IMR-90 (cell line): ENCODE data around the gene NFASC. TPM values are rescaled to one million over a fixed set of nuclear protein-coding genes. Genes with fewer than 3 reads are reported as not detected.

Experiments
- ATAC-seq: fragments of 200-7000 bp; cut with Tn5 transposase; 2 replicates; pipeline ENCODE4 v1.9.1; 2020; ENCODE audit warnings: low read depth, mild to moderate bottlenecking, moderate library complexity
- BruUV-seq: library from RNA; stranded (reverse); fragments of 400-500 nt; replicated peaks from 2 replicates; lab custom pipeline; 2021; lab: Mats Ljungman, UMichigan
- CTCF ChIA-PET: fragments of 300-600 bp; formaldehyde crosslinking; extraction: SDS; loops from one replicate; lab custom pipeline; 2021; ENCODE audit warnings: antibody characterized with exemption; lab: Yijun Ruan, JAX
- POLR2A ChIA-PET: fragments of 300-600 bp; sonication (Branson Sonifier 250); formaldehyde crosslinking; loops from one replicate; lab custom pipeline; 2022; ENCODE audit warnings: antibody characterized with exemption; ENCODE audit not compliant: unreplicated experiment; lab: Charles Lee
- DNase-seq: peaks from one replicate; pipeline ENCODE4 v3.0.0; 2013
- H2AFZ ChIP-seq: replicated peaks from 2 replicates; pipeline ENCODE3; 2013; ENCODE audit warnings: low read length, mild to moderate bottlenecking; ENCODE audit not compliant: poor library complexity
- H2AK5ac ChIP-seq: 2 replicates; pipeline ENCODE4 v1.6.1; 2013; ENCODE audit warnings: low read depth, low read length, inconsistent platforms
- H2AK9ac ChIP-seq: replicated peaks from 2 replicates; pipeline ENCODE3; 2013; ENCODE audit warnings: mild to moderate bottlenecking, low read depth, low read length, moderate library complexity; ENCODE audit not compliant: poor library complexity
- H2BK120ac ChIP-seq: 2 replicates; pipeline ENCODE4 v1.6.1; 2013; ENCODE audit warnings: low read depth, low read length, inconsistent platforms
- H2BK15ac ChIP-seq: 3 replicates; pipeline ENCODE4 v1.6.1; 2013; ENCODE audit warnings: low read depth, low read length, inconsistent platforms
- H2BK20ac ChIP-seq: 2 replicates; pipeline ENCODE4 v1.6.1; 2013; ENCODE audit warnings: low read depth, mild to moderate bottlenecking, inconsistent platforms, low read length, moderate library complexity
- H2BK5ac ChIP-seq: 2 replicates; pipeline ENCODE4 v1.6.1; 2013; ENCODE audit warnings: mild to moderate bottlenecking, low read depth, low read length, inconsistent platforms; ENCODE audit not compliant: poor library complexity, severe bottlenecking
- H3K14ac ChIP-seq: replicated peaks from 2 replicates; pipeline ENCODE4 v1.6.1; 2013; ENCODE audit warnings: low read depth, low read length, inconsistent platforms
- H3K18ac ChIP-seq: 2 replicates; pipeline ENCODE4 v1.6.1; 2013; ENCODE audit warnings: low read depth, low read length, control low read depth
- H3K23ac ChIP-seq: 2 replicates; pipeline ENCODE4 v1.6.1; 2013; ENCODE audit warnings: low read depth, low read length, inconsistent platforms
- H3K27ac ChIP-seq: 2 replicates; pipeline ENCODE4 v1.5.1; 2013; ENCODE audit warnings: mild to moderate bottlenecking, control low read depth, low read length; ENCODE audit not compliant: insufficient read depth
- H3K27me3 ChIP-seq: 2 replicates; pipeline ENCODE4 v1.6.1; 2013; ENCODE audit warnings: low read length; ENCODE audit not compliant: control insufficient read depth, insufficient read depth
- H3K36me3 ChIP-seq: 2 replicates; pipeline ENCODE4 v1.6.1; 2013; ENCODE audit warnings: low read length, mixed read lengths; ENCODE audit not compliant: control insufficient read depth, insufficient read depth
- H3K4ac ChIP-seq: 2 replicates; pipeline ENCODE4 v1.6.1; 2013; ENCODE audit warnings: low read depth, low read length, inconsistent platforms
- H3K4me1 ChIP-seq: 2 replicates; pipeline ENCODE4 v1.6.1; 2013; ENCODE audit warnings: low read length, mixed read lengths; ENCODE audit not compliant: control insufficient read depth, insufficient read depth
- H3K4me2 ChIP-seq: 2 replicates; pipeline ENCODE4 v1.6.1; 2013; ENCODE audit warnings: low read depth, mild to moderate bottlenecking, control low read depth, low read length, moderate library complexity
- H3K4me3 ChIP-seq: 2 replicates; pipeline ENCODE4 v1.5.1; 2013; ENCODE audit warnings: low read depth, mild to moderate bottlenecking, control low read depth, low read length, moderate library complexity; ENCODE audit not compliant: insufficient read depth
- H3K56ac ChIP-seq: 2 replicates; pipeline ENCODE4 v1.6.1; 2013; ENCODE audit warnings: low read length, inconsistent platforms; ENCODE audit not compliant: insufficient read depth; ENCODE audit errors: extremely low read depth
- H3K79me1 ChIP-seq, 2 experiments: 2 replicates each; pipeline ENCODE4 v1.6.1; 2013; ENCODE audit warnings: low read length in 2 of 2, inconsistent platforms in 1 of 2, low read depth in 1 of 2
- H3K9ac ChIP-seq: 2 replicates; pipeline ENCODE4 v1.6.1; 2013; ENCODE audit warnings: low read depth, low read length, control low read depth
- H3K9me1 ChIP-seq: 2 replicates; pipeline ENCODE4 v1.6.1; 2013; ENCODE audit warnings: low read length, inconsistent platforms; ENCODE audit not compliant: insufficient read depth
- H3K9me3 ChIP-seq: 2 replicates; pipeline ENCODE4 v1.6.1; 2013; ENCODE audit warnings: low read length; ENCODE audit not compliant: control insufficient read depth, insufficient read depth
- H4K20me1 ChIP-seq: 2 replicates; pipeline ENCODE4 v1.6.1; 2013; ENCODE audit warnings: low read length, inconsistent platforms; ENCODE audit not compliant: insufficient read depth
- H4K5ac ChIP-seq: 2 replicates; pipeline ENCODE4 v1.6.1; 2013; ENCODE audit warnings: mild to moderate bottlenecking, low read depth, low read length, control low read depth
- H4K8ac ChIP-seq, 2 experiments: 2 replicates each; pipeline ENCODE4 v1.6.1; 2013; ENCODE audit warnings: low read depth in 2 of 2, low read length in 2 of 2, control low read depth in 1 of 2, inconsistent platforms in 1 of 2
- H4K91ac ChIP-seq: 2 replicates; pipeline ENCODE4 v1.6.1; 2013; ENCODE audit warnings: low read depth, low read length, inconsistent platforms; ENCODE audit not compliant: insufficient read depth
- CTCF ChIP-seq: conservative IDR thresholded peaks from 2 replicates; pipeline ENCODE4 v1.5.1; 2012; ENCODE audit warnings: mild to moderate bottlenecking, low read depth, low read length, improper control_type of control experiment
- RCOR1 ChIP-seq: IDR thresholded peaks from 2 replicates; pipeline ENCODE4 v1.6.1; 2012; ENCODE audit warnings: mild to moderate bottlenecking, low read length, improper control_type of control experiment; ENCODE audit not compliant: insufficient replicate concordance
- RFX5 ChIP-seq: IDR thresholded peaks from 2 replicates; pipeline ENCODE4 v1.8.0; 2012; ENCODE audit warnings: low read depth, mild to moderate bottlenecking, low read length, moderate library complexity
- WGBS, 2 experiments: methylation state at CpG; one replicate each; pipeline versions ENCODE4 v1.1.5 to v1.1.7; 2013; ENCODE audit warnings: missing lambda C conversion rate in 2 of 2; ENCODE audit not compliant: insufficient read length in 1 of 2; ENCODE audit errors: extremely low coverage in 2 of 2; 5-methylcytosine and 5-hydroxymethylcytosine counted together
- dilution Hi-C: fragments of 300-500 bp; cut with HindIII; formaldehyde crosslinking; loops from one replicate; pipeline ENCODE4 v1.14.3; 2018; ENCODE audit warnings: low sequenced_read_pairs; ENCODE audit not compliant: unreplicated experiment
- in situ Hi-C: fragments of 300-500 bp; cut with MboI; formaldehyde crosslinking; loops from 3 replicates; pipeline ENCODE4 v1.14.3; 2019; ENCODE audit warnings: low sequenced_read_pairs, inconsistent platforms, mixed read lengths
- intact Hi-C: fragments of 100-400 bp; cut with micrococcal nuclease; formaldehyde crosslinking; loops from 2 replicates; pipeline ENCODE4 v1.10.0; 2022
- polyA plus RNA-seq, 3 experiments: library from polyadenylated mRNA; depleted of rRNA; stranded (reverse); fragments of >200 nt; gene quantifications; 2 replicates each; pipeline ENCODE4 v1.2.3, GENCODE V29; 2012; ENCODE audit warnings: low replicate concordance in 1 of 3
- total RNA-seq: library from RNA; depleted of rRNA; stranded (reverse); fragments of >200 nt; gene quantifications from 2 replicates; pipeline ENCODE4 v1.2.3, GENCODE V29; 2012

NFASC gene
- total and polyA plus RNA-seq, 2 of the 4 experiments (the other 2 are of a cell fraction) = 0.18 to 0.79 TPM

GRCh38 chr1:204875255-204875654 is 4.6 kb downstream of the NFASC start:
- no TSS peak for BruUV-seq
- POLR2A ChIA-PET = no interaction called here

More at GRCh38 chr1:204875255-204875654, 4.6 kb downstream of the NFASC start:
- Histone ChIP-seq H2BK5ac (no peak overlapping the region), H3K27ac (no peak overlapping the region), H2AFZ (no peak overlapping the region), H3K27me3 (peaks cover 2% of the 10 kb centered on the region; the same call in 1 of the 2 replicates), H3K4me3 (no peak overlapping the region), H3K4me2 (no peak overlapping the region), H2BK20ac (no peak overlapping the region), H3K18ac (no peak overlapping the region), H2AK5ac (no peak overlapping the region), H2BK120ac (no peak overlapping the region), H4K20me1 (no peaks in the 10 kb centered on the region), H4K8ac (no peak overlapping the region), H3K36me3 (no peaks in the 10 kb centered on the region), H3K9me1 (no peaks in the 10 kb centered on the region), H4K5ac (no peak overlapping the region), H3K14ac (no peak overlapping the region), H3K79me1 (no peaks in the 10 kb centered on the region), H3K56ac (no peak overlapping the region), H3K4me1 (no peaks in the 10 kb centered on the region), H3K9me3 (no peaks in the 10 kb centered on the region), H3K23ac (no peak overlapping the region), H4K91ac (no peak overlapping the region), H3K9ac (no peak overlapping the region), H2AK9ac (no peak overlapping the region), H3K4ac (no peak overlapping the region), H2BK15ac (no peak overlapping the region)
- dilution Hi-C loops = no loop called here
- no peak for TF ChIP-seq RFX5
- no peak for TF ChIP-seq CTCF
- TF ChIP-seq RCOR1 = no peak
- intact Hi-C loops = no loop called here
- WGBS, 2 experiments = no CpG with 5 or more reads among the region's 4 CpGs
- ATAC-seq (no peak), DNase-seq (no peak)
- CTCF ChIA-PET = no interaction called here
- in situ Hi-C loops = no loop called here
